SJCRH30 (cell line): ENCODE measurements around the gene KCNN3. TPM values are rescaled to one million over a fixed set of nuclear protein-coding genes. Genes with fewer than 3 reads are reported as not detected.

ENCODE experiments used
- DNase-seq, 2 experiments: peaks; one replicate each; pipeline ENCODE4 v3.0.0-alpha.2; 2015 to 2020
- H3K27ac ChIP-seq: fragments of 250-450 bp; sonication (Bioruptor Pico); 2 replicates; pipeline ENCODE4 v1.5.1; 2020; ENCODE audit warnings: mild to moderate bottlenecking, moderate library complexity
- H3K27me3 ChIP-seq: fragments of 250-450 bp; sonication (Bioruptor Pico); 2 replicates; pipeline ENCODE4 v1.5.1; 2020; ENCODE audit warnings: mild to moderate bottlenecking, moderate library complexity
- H3K36me3 ChIP-seq: fragments of 250-450 bp; sonication (Bioruptor Pico); 2 replicates; pipeline ENCODE4 v1.5.1; 2020; ENCODE audit warnings: mild to moderate bottlenecking, moderate library complexity
- H3K4me1 ChIP-seq: fragments of 250-450 bp; sonication (Bioruptor Pico); 2 replicates; pipeline ENCODE4 v1.5.1; 2020; ENCODE audit warnings: mild to moderate bottlenecking, moderate library complexity
- H3K4me3 ChIP-seq: fragments of 250-450 bp; sonication (Bioruptor Pico); 2 replicates; pipeline ENCODE4 v1.5.1; 2020; ENCODE audit warnings: mild to moderate bottlenecking, moderate library complexity
- H3K9me3 ChIP-seq: fragments of 250-450 bp; sonication (Bioruptor Pico); replicated peaks from 2 replicates; pipeline ENCODE4 v1.5.1; 2020; ENCODE audit warnings: mild to moderate bottlenecking, moderate library complexity
- total RNA-seq: library from RNA; depleted of rRNA; stranded (reverse); fragments of >200 nt; shearing (Covaris generic); gene quantifications from 2 replicates; pipeline ENCODE4 v1.2.3, GENCODE V29; 2014

KCNN3 gene
- total RNA-seq, 1 experiment from 2014 or later, result 29.3 TPM

DNA sequence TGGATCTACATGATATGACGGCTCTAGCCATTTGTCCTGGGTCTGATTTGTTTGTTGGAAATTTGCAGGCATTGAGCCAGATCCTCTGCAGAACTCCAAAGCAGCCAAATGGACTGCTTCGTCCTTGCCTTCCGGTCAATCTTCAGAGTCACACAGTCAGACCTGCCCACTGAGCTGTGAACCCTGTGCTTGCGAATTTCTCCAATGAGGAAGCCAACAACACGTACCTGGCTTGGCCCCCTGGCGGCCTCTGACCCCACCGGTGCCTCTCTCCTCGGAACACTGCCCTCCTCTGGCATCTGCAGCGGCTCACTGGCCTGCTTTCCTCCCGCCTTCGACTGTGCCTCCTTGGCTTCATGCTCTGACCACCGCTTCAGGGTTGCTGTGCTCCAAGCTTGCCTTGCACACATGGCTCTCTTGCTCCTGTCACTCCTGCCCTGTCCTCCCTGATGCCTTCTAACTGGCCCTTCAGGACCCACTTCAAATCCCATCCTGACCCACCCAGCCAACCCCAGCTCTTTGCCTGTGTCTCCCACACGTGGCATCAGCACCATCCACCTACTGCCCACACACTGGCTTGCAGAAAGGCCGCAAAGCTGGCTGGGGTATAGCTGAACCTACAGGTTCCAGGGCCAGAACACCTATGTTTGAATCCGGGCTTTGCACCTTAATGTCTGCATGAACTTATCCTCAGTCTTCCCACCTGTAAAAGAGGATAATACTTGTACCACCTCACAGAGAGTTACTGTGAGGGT lies 128.2 kb downstream of the KCNN3 start:
- H3K27ac ChIP-seq, result no peak overlapping the region
- H3K27me3 ChIP-seq, result no peaks in the 10 kb centered on the region
- H3K9me3 ChIP-seq, result no peaks in the 10 kb centered on the region
- H3K4me1 ChIP-seq, result peaks cover 6% of the 10 kb centered on the region
- H3K36me3 ChIP-seq, result peaks cover 18% of the 10 kb centered on the region
- H3K4me3 ChIP-seq, result no peak overlapping the region
- DNase-seq, result no peak

- no peaks in the 10 kb centered on the region; the same call in 1 of the 2 replicates for H3K4me1 ChIP-seq
- H3K9me3 ChIP-seq, result no peaks in the 10 kb centered on the region
- no peak for DNase-seq
- no peak overlapping the region for H3K4me3 ChIP-seq
- H3K36me3 ChIP-seq, result peaks cover 20% of the 10 kb centered on the region
- H3K27me3 ChIP-seq, result no peaks in the 10 kb centered on the region
- no peak overlapping the region for H3K27ac ChIP-seq
Observed at GRCh38 chr1:154741327-154741726, 128.8 kb downstream of the KCNN3 start.

DNA sequence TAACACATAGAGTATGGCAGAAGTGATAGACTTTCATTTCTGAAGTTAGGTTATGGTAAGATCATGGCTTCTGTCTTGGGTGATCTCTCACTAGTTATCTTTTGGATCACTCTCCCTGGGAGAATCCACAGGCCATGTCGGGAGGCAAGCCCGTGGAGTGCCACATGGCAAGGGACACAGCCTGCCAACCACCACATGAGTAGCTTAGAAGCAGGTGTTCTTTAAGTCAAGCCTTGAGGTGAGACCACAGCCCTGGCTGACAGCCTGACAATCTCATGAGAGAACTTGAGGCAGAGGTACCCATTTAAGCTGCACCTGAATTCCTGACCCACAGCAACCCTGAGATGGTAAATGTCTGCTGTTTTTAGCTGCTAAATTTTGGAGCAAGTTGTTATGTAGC lies 130.4 kb downstream of the KCNN3 start:
- no peaks in the 10 kb centered on the region for H3K27me3 ChIP-seq
- no peak for DNase-seq

GRCh38 chr1:154736841-154737240 lies 133.2 kb downstream of the KCNN3 start:
- peaks cover 21% of the 10 kb centered on the region for H3K36me3 ChIP-seq
- H3K4me3 ChIP-seq, result no peak overlapping the region
- no peaks in the 10 kb centered on the region; the same call in 1 of the 2 replicates for H3K4me1 ChIP-seq
- no peak overlapping the region for H3K27ac ChIP-seq
- DNase-seq, result no peak
- no peaks in the 10 kb centered on the region for H3K9me3 ChIP-seq
- no peaks in the 10 kb centered on the region for H3K27me3 ChIP-seq

More for the DNA sequence above, 130.4 kb downstream of the KCNN3 start:
- H3K36me3 ChIP-seq, result peaks cover 24% of the 10 kb centered on the region
- no peak overlapping the region for H3K4me3 ChIP-seq
- H3K27ac ChIP-seq, result no peak overlapping the region
- no peaks in the 10 kb centered on the region; the same call in 1 of the 2 replicates for H3K4me1 ChIP-seq
- H3K9me3 ChIP-seq, result no peaks in the 10 kb centered on the region

DNA sequence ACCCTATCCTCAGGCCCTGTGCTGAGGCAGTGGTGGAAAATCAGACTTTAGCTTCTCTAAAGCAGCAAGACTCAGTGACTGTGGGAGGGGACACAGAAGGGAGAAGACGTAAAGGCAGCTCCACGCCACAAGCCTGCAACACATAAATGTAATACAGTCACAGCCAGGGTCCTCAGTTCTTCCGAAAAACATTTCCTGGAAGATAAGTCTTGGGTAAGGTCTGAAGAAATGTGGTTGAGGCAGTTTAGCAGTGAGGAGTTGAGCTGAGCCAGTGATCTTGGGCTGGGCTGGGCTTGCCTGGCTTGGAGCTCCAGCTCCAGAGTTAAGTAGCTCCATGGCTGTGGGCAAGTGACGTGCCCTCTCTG lies 134.3 kb downstream of the KCNN3 start:
- Histone ChIP-seq H3K9me3 (no peaks in the 10 kb centered on the region), H3K4me1 (peaks cover 4% of the 10 kb centered on the region; the same call in 1 of the 2 replicates), H3K4me3 (no peak overlapping the region), H3K36me3 (peaks cover 18% of the 10 kb centered on the region), H3K27me3 (no peaks in the 10 kb centered on the region), H3K27ac (no peak overlapping the region)
- no peak for DNase-seq

DNA sequence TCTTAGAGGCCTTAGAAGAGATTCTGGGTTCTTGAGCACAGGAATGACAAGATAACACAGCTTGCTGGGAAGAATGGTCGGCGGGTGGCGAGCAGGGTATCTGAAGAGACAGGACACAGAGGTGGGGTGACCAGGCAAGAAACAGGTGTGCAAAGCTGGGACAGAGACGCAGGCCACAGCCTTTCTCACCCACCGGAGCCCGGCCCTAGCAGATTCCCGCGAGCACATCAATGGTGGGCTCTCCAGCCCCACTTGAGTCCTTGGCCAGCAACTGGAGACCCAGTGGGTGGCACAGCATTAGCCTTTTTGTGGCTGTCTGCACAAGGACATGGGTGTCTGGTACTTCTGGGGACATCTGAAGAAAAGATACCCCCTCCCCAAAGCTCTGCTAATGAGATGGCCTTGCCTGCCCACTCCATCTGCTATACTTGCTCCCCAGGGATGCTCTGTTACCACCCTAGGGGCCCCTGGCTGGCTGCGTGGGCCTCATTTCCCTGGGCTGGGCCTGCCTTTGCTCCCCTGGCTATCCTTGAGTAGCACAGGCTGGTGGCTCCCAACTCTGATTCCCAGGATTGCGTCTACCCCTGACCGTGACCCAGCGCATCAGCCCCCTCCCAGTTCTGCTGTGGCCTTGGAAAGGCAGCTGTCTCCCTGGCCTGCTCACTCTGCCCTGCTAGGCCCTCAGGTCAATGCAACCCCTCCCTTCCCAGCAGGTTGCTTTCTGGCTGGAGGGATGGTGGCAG lies 134.8 kb downstream of the KCNN3 start:
- no peak for DNase-seq

DNA sequence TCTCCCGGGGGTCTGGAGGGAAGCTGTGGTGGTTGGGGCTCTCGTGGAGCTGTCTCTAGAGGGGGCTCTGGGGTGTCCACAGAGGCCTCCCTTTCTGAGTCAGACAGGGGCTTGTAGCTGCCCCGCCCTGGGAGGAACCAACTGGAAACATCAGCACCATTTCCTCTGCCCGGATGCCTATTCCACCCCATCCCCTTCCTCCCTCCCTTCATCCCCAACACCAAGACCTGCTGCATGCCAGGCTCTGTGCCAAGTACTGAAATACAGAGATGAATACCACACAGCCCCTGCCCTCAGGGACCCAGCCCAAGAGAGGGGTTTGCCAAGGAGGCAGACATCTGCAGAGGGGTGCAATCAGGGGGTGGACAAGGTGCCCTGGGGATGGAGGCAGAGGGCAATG lies 136.5 kb downstream of the KCNN3 start:
- Histone ChIP-seq H3K4me3 (no peak overlapping the region), H3K27ac (no peak overlapping the region), H3K27me3 (no peaks in the 10 kb centered on the region), H3K4me1 (peaks cover 25% of the 10 kb centered on the region), H3K9me3 (no peaks in the 10 kb centered on the region), H3K36me3 (peaks cover 21% of the 10 kb centered on the region)
- DNase-seq, result no peak

More for the DNA sequence above, 134.8 kb downstream of the KCNN3 start:
- H3K27ac ChIP-seq, result no peak overlapping the region
- H3K4me3 ChIP-seq, result no peak overlapping the region
- H3K36me3 ChIP-seq, result peaks cover 20% of the 10 kb centered on the region
- H3K4me1 ChIP-seq, result peaks cover 10% of the 10 kb centered on the region
- H3K9me3 ChIP-seq, result no peaks in the 10 kb centered on the region
- no peaks in the 10 kb centered on the region for H3K27me3 ChIP-seq

DNA sequence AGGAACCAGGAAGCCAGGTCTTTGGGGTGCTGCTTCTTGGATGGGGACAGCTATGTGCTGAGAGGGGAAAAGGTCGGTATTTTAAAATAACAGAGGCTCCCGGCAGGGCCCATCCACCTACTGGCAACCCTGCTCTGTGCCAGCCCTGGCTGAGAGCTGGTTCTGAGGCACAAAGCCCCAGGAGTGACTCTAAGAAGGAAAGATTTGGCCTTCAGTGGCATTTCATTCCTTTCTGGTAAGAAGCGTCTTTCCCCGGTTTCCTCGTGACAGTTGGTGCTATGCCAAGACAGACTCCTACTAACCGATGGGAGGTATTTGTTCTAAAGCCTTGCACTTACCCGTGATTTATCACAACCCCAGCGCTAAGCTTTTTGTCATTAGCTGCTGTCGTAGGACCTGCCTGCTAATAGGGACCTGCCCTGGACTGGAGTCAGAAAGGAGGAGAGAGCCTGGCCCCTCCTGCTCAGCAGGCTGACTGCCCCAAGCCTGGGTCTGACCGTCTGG lies 139.0 kb downstream of the KCNN3 start:
- Histone ChIP-seq H3K27ac (no peak overlapping the region), H3K27me3 (no peaks in the 10 kb centered on the region), H3K4me1 (peaks cover 30% of the 10 kb centered on the region), H3K4me3 (no peak overlapping the region), H3K36me3 (peaks cover 19% of the 10 kb centered on the region; the same call in 1 of the 2 replicates), H3K9me3 (no peaks in the 10 kb centered on the region)
- DNase-seq, result no peak

DNA sequence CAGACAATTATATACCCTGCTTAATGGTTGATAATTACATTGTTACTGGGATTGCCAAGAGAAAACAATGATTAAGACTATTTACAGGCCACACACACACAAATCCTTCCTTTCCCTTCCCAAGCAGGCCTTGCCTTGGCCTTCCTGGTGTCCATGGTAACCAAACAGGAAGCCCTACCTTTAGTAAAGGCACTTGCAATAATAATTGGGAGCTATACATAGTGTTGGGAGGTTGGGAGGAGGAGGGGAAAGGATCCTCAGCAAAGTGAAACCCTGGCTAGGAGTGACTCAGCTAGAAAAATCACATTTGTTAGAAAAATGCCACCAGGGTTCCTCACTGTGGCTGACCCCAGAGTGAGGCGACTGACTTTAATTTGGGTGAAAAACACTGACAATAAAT lies 139.8 kb downstream of the KCNN3 start:
- no peak overlapping the region; the same call in 1 of the 2 replicates for H3K27ac ChIP-seq
- peaks cover 22% of the 10 kb centered on the region; the same call in 1 of the 2 replicates for H3K36me3 ChIP-seq
- no peak for DNase-seq
- no peaks in the 10 kb centered on the region for H3K27me3 ChIP-seq
- H3K9me3 ChIP-seq, result no peaks in the 10 kb centered on the region
- no peak overlapping the region for H3K4me3 ChIP-seq
- H3K4me1 ChIP-seq, result peaks cover 30% of the 10 kb centered on the region

DNA sequence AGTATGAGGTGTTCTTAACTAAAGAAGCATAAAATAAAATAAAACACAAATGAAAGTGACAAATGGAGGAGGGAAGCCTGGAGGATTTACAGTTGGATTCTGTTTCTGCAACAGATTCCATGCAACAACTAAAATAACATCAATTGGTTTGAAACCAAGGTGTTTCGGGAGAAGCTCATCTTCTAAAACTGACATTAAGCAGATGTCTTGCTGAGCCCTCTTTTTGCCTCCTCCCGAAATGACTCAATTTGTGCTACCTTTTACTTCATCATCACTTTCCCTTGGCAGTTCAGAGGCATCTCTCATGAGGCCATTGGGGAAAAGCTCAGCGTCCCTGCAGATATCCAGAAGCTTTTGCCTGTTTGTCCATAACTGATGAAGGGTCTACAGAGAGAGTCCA lies 140.5 kb downstream of the KCNN3 start:
- H3K4me1 ChIP-seq, result peaks cover 30% of the 10 kb centered on the region
- no peak overlapping the region for H3K4me3 ChIP-seq
- no peaks in the 10 kb centered on the region for H3K27me3 ChIP-seq
- peaks cover 22% of the 10 kb centered on the region; the same call in 1 of the 2 replicates for H3K36me3 ChIP-seq
- H3K27ac ChIP-seq, result peak overlapping the region; percentile 37
- H3K9me3 ChIP-seq, result no peaks in the 10 kb centered on the region
- no peak for DNase-seq

- H3K36me3 ChIP-seq, result peaks cover 24% of the 10 kb centered on the region
- H3K27me3 ChIP-seq, result no peaks in the 10 kb centered on the region
- peak overlapping the region; percentile 37 for H3K27ac ChIP-seq
- H3K4me3 ChIP-seq, result no peak overlapping the region
- H3K4me1 ChIP-seq, result peaks cover 30% of the 10 kb centered on the region
- peak; percentile 73 to 82 for DNase-seq
- H3K9me3 ChIP-seq, result no peaks in the 10 kb centered on the region
Observed at GRCh38 chr1:154729031-154729442, 141.0 kb downstream of the KCNN3 start.

- H3K4me1 ChIP-seq, result peaks cover 30% of the 10 kb centered on the region
- no peaks in the 10 kb centered on the region for H3K27me3 ChIP-seq
- no peak overlapping the region for H3K27ac ChIP-seq
- no peaks in the 10 kb centered on the region for H3K9me3 ChIP-seq
- no peak overlapping the region for H3K4me3 ChIP-seq
- H3K36me3 ChIP-seq, result peaks cover 32% of the 10 kb centered on the region
- DNase-seq, result no peak
Observed at GRCh38 chr1:154726896-154727753, 143.0 kb downstream of the KCNN3 start.

DNA sequence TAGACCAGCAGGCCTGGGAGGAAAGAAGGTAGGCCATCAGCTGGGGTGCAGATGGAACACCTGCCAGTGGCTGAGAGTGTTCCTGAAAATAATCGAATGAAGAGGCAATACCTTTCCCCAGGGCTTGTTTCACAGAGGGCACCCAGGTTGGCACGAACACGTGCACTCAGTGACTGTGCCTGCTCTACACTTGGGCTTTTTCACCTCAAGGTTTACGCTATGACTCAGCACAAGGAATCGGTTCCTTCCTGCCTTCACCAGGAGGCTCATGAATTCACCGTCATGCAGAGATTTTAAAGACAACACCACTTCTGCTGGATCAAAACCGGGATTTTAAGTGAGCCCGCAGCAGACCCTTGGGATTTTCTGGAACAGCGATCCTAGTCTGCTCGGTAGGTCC lies 143.6 kb downstream of the KCNN3 start:
- DNase-seq, result no peak
- H3K4me1 ChIP-seq, result peaks cover 30% of the 10 kb centered on the region

GRCh38 chr1:154725865-154726264 lies 144.2 kb downstream of the KCNN3 start:
- Histone ChIP-seq H3K27ac (no peak overlapping the region), H3K9me3 (no peaks in the 10 kb centered on the region)
- peak in 1 of 2 experiments; percentile 27 for DNase-seq

More for the DNA sequence above, 143.6 kb downstream of the KCNN3 start:
- H3K9me3 ChIP-seq, result no peaks in the 10 kb centered on the region
- H3K4me3 ChIP-seq, result no peak overlapping the region
- H3K36me3 ChIP-seq, result peaks cover 32% of the 10 kb centered on the region
- H3K27me3 ChIP-seq, result no peaks in the 10 kb centered on the region
- H3K27ac ChIP-seq, result no peak overlapping the region

More at GRCh38 chr1:154725865-154726264, 144.2 kb downstream of the KCNN3 start:
- Histone ChIP-seq H3K36me3 (peaks cover 30% of the 10 kb centered on the region), H3K27me3 (no peaks in the 10 kb centered on the region), H3K4me3 (no peak overlapping the region), H3K4me1 (peaks cover 26% of the 10 kb centered on the region)
